Stimulated activated CD8-positive, alpha-beta memory T cell treated with anti-CD3 and anti-CD28 coated beads, Interleukin-7, amount 100 ng/mL, for 1 hour (primary cell): ENCODE results near the gene TCN2.
A peak's percentile ranks its signal among the peaks of the same experiment; 100 is the strongest.
"Not testable (repeated sequence)": the region's sequence is repeated elsewhere in the genome, so short reads cannot be mapped to it uniquely, and the experiment has no call there.

ENCODE experiments used
- DNase-seq, 2 donors: peaks; one replicate each; pipeline ENCODE4 v3.0.0-alpha.2; 2020; ENCODE audit warnings: low read depth in 2 of 2

Gene TCN2

GRCh38 chr22:30578481-30578880 lies 28.5 kb upstream of the TCN2 start:
- no peak for DNase-seq

GRCh38 chr22:30580896-30581295 lies 26.1 kb upstream of the TCN2 start:
- no peak for DNase-seq

GRCh38 chr22:30582051-30582450 lies 24.9 kb upstream of the TCN2 start:
- no peak for DNase-seq

- DNase-seq, result no peak
Observed at GRCh38 chr22:30582788-30583545, 24.0 kb upstream of the TCN2 start.

- DNase-seq, result no peak
Observed at GRCh38 chr22:30584441-30584840, 22.5 kb upstream of the TCN2 start.

- no peak for DNase-seq
Observed at GRCh38 chr22:30586414-30586813, 20.6 kb upstream of the TCN2 start.

GRCh38 chr22:30591191-30591587 lies 15.8 kb upstream of the TCN2 start:
- no peak for DNase-seq

GRCh38 chr22:30591588-30592359 lies 15.2 kb upstream of the TCN2 start, which contains the start of gene PES1:
PES1 (minus strand) TSS chr22:30591910; CDS start chr22:30591833, 77 bp downstream.
- DNase-seq, result peak; percentile 89

GRCh38 chr22:30592360-30592713 lies 14.6 kb upstream of the TCN2 start:
- DNase-seq, result not testable (repeated sequence)

GRCh38 chr22:30596199-30596598 lies 10.8 kb upstream of the TCN2 start:
- no peak for DNase-seq

GRCh38 chr22:30596886-30597285 lies 10.1 kb upstream of the TCN2 start:
- no peak for DNase-seq

- no peak for DNase-seq
Observed at GRCh38 chr22:30598986-30599385, 8.0 kb upstream of the TCN2 start.

GRCh38 chr22:30600921-30601320 lies 6.1 kb upstream of the TCN2 start:
- no peak for DNase-seq

GRCh38 chr22:30601464-30601863 lies 5.5 kb upstream of the TCN2 start:
- DNase-seq, result no peak

- DNase-seq, result no peak
Observed at GRCh38 chr22:30602049-30602448, 4.9 kb upstream of the TCN2 start.

- DNase-seq, result no peak
Observed at GRCh38 chr22:30603801-30604200, 3.2 kb upstream of the TCN2 start.

GRCh38 chr22:30604723-30605122 lies 2.3 kb upstream of the TCN2 start:
- no peak for DNase-seq

GRCh38 chr22:30605449-30606110 lies 1.4 kb upstream of the TCN2 start:
- peak in 1 of 2 donors; percentile 5 for DNase-seq

GRCh38 chr22:30607300-30607930 lies 441 bp downstream of the TCN2 start:
- no peak for DNase-seq

GRCh38 chr22:30607939-30608338 lies 965 bp downstream of the TCN2 start:
- no peak for DNase-seq

GRCh38 chr22:30609260-30610185 lies 2.5 kb downstream of the TCN2 start:
- DNase-seq, result no peak
